Activated CD4-positive, alpha-beta T cell treated with anti-CD3 and anti-CD28 coated beads for 36 hours (primary cell): Measurements from ENCODE around the gene PDE3B. TPM values are rescaled to one million over a fixed set of nuclear protein-coding genes. Genes with fewer than 3 reads are reported as not detected.

Experiments
- ATAC-seq: fragments of 200-7000 bp; cut with Tn5 transposase; one replicate; pipeline ENCODE4 v1.10.0; 2021; ENCODE audit warnings: mild to moderate bottlenecking, moderate library complexity
- CTCF ChIA-PET: fragments of 350-600 bp; sonication (Branson Sonifier 250); formaldehyde crosslinking; loops from one replicate; lab custom pipeline; 2021; ENCODE audit warnings: antibody characterized with exemption; lab: Charles Lee
- POLR2A ChIA-PET: fragments of 350-600 bp; sonication (Branson Sonifier 250); formaldehyde crosslinking; loops from one replicate; lab custom pipeline; 2021; ENCODE audit warnings: antibody characterized with exemption, inconsistent platforms; lab: Charles Lee
- DNase-seq: peaks from one replicate; pipeline ENCODE4 v3.0.0-alpha.2; 2020
- H3K27ac Mint-ChIP-seq: one replicate; pipeline ENCODE4 v1.8.0; 2021; ENCODE audit warnings: mixed read lengths
- H3K27me3 Mint-ChIP-seq: one replicate; pipeline ENCODE4 v1.8.0; 2021; ENCODE audit warnings: mixed read lengths
- H3K36me3 Mint-ChIP-seq: one replicate; pipeline ENCODE4 v1.8.0; 2021; ENCODE audit warnings: low read depth, mixed read lengths
- H3K4me1 Mint-ChIP-seq: one replicate; pipeline ENCODE4 v1.8.0; 2021; ENCODE audit warnings: mixed read lengths
- H3K4me3 Mint-ChIP-seq: one replicate; pipeline ENCODE4 v1.8.0; 2021; ENCODE audit warnings: mild to moderate bottlenecking, moderate library complexity, mixed read lengths
- H3K9me3 Mint-ChIP-seq: one replicate; pipeline ENCODE4 v1.8.0; 2021; ENCODE audit warnings: low read depth, mixed read lengths
- intact Hi-C, 2 experiments: fragments of 100-400 bp; cut with DNase I in 1 of 2; cut with micrococcal nuclease in 1 of 2; formaldehyde crosslinking; loops; one replicate each; pipeline versions ENCODE4 v1.14.2 to v1.15.1; 2022 to 2024; cut with DNase I, micrococcal nuclease
- total RNA-seq, 2 experiments: library from RNA; stranded (reverse); gene quantifications; one replicate each; pipeline ENCODE4 v1.2.3, GENCODE V29; 2021

The PDE3B gene
- total RNA-seq, 2 experiments from 2014 or later: 24.7 to 25.8 TPM

DNA sequence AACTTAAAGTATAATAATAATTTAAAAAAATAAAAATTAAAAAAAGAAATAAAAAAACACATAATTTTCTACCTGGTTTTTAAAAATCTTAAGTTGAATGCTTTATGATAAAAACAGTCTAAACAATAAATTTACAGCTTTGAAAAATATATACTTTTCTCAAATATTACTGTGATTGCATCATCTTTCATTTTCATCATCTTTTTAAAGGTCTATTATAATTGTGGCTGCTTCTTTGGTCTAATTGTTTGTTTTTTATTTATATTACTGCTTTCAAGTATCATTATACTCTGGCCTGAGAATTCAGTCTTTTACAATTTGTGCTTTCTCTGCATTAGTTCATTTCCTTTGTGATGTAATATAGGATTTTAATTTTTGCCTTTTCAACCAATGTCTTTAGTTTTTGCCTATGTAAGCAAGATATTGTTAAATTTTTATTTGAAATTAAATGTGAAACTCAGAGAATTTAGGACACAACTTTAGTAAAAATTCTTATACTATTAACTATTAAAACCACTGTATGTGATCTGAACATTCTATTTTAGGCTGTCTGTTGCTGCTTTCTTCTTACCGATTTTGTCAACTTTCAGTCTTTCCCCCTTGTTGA, 241.2 kb downstream of the PDE3B start:
- DNase-seq: no peak
- no peak for ATAC-seq
- POLR2A ChIA-PET: no interaction called here
- Mint-ChIP-seq H3K4me1 (peaks cover 38% of the 10 kb centered on the region), H3K4me3 (no peak overlapping the region), H3K36me3 (peaks cover 26% of the 10 kb centered on the region), H3K9me3 (peaks cover 9% of the 10 kb centered on the region), H3K27me3 (no peaks in the 10 kb centered on the region), H3K27ac (peak overlapping the region; percentile 55)
- CTCF ChIA-PET: interaction anchor here (1.3 kb wide), 1 partner anchor 19 kb away, joined by 3 read pairs; no protein-coding TSS in a partner anchor
- intact Hi-C loops: no loop called here

DNA sequence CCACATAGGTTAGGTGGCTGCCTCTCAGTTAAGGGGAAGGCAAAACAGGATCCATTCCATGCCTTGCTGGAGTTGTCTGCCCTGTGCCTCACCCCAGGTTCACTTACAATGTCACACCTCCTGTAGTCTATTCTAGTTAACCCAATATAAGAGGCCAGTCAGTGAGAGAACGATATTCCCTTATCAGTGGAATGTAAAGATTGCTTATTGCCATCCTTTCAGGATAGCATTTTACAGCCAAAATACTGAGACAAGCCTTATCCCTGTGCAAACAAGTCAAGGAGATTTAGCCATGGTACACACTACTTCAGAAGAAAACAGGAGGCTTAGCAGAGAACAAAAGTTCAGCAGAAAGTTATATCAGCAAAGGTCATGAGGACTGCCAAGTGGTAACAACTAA, 242.9 kb downstream of the PDE3B start:
- ATAC-seq (no peak), DNase-seq (no peak)
- Mint-ChIP-seq H3K27me3 (no peaks in the 10 kb centered on the region), H3K9me3 (peaks cover 9% of the 10 kb centered on the region), H3K4me1 (peaks cover 45% of the 10 kb centered on the region), H3K36me3 (peaks cover 20% of the 10 kb centered on the region), H3K27ac (no peak overlapping the region), H3K4me3 (no peak overlapping the region)
- intact Hi-C loops: no loop called here
- POLR2A ChIA-PET: no interaction called here
- CTCF ChIA-PET: interaction anchor here (0.9 kb wide), 1 partner anchor 12 kb away, joined by 3 read pairs; no protein-coding TSS in a partner anchor

DNA sequence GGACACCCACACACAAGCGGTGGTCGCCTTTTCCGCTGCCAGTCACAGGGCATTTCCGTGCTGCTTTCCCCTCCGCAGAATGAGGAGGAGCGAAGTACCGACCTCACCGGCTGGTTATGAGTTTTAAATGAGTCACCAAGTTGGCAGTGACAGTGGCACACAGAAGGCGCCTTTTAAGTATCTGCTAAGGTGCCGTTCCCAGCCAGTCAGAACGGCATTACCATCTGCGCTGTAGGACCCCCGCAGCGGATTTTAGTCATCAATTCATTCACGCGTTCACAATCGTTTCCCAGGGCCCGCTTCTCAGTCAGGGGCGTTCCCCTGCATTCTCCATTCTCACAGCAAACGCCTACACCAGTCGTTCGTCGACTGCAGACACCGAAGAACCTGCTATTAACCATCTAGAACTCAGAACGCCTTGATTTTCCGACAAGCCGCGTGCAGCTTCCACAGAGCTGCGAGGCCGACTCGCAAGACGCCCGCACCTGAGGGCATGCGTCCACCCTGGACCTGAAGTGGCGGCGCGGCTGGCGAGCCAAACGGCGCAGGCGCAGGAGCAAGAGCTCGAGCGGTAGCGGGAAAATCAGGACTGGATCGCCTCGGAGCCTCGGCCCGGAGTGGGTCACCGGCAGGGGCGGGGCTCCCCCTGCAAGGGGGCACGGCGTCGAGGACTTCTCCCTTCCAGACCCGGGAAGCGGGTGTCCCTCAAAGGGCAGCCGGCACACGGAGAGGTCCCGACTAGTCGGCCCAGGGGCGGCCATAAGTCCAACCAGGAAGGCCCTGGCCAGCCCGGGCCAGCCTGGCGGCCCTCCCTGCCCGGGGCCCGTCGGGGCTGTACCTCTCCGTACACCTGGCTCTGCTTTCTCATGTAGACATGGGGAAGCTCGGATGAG, 247.8 kb downstream of the PDE3B start:
- Mint-ChIP-seq H3K36me3 (peaks cover 7% of the 10 kb centered on the region), H3K27ac (peak overlapping the region; percentile 96), H3K4me1 (peaks cover 59% of the 10 kb centered on the region), H3K9me3 (peaks cover 2% of the 10 kb centered on the region), H3K27me3 (peaks cover 2% of the 10 kb centered on the region), H3K4me3 (peak overlapping the region; percentile 81)
- DNase-seq: peak; percentile 93
- intact Hi-C loops: loop anchor here (1.0 to 5.0 kb wide), 8 partner anchors 14 to 371 kb away; partner anchors contain the start of gene PSMA1 (in 2 of the 2)
- ChIA-PET CTCF (interaction anchor here (0.6 to 3.2 kb wide), 12 partner anchors 9 to 368 kb away, joined by 3 to 52 read pairs (median 4); no protein-coding TSS in a partner anchor), POLR2A (interaction anchor here (0.6 to 1.7 kb wide), 9 partner anchors 15 to 391 kb away, joined by 3 to 7 read pairs (median 4); partner anchors contain the start of gene COPB1)
- peak; percentile 79 for ATAC-seq

DNA sequence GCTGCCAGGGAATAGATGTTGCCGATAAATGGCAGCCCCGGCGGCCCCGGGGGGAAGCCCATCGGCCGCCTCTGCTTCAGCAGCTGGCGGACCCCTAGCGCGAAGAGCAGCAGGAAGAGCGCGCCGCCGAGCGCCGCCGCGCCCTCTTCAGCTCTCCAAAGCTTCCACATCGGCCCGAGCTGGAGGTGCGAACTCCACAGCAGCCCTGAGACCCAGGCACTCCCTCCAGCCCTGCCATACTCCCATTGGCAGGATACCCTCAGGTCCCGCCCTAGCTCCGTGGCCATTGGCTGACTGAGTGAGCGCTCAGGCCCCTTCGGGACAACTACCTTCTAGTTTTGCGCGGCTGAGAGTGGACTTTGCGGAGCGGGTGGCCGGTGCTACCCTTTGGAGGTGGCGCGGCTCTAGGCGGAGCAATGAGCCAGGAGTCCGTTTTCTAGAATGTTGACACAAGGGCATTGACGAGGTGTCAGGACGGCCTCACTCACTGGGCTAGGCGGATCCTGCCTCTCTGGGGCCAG, 248.5 kb downstream of the PDE3B start, which contains the start of gene CYP2R1:
TSS of gene CYP2R1 (minus strand) at position 196 of the 521 bp plus-strand sequence. CDS start at position 170, 26 bp downstream.
- ChIA-PET POLR2A (interaction anchor here (0.8 to 1.7 kb wide), 5 partner anchors 14 to 392 kb away, joined by 3 to 7 read pairs (median 4); partner anchors contain the start of gene COPB1), CTCF (interaction anchor here (0.5 to 3.2 kb wide), 12 partner anchors 9 to 369 kb away, joined by 3 to 52 read pairs (median 4); no protein-coding TSS in a partner anchor)
- peak; percentile 94 for DNase-seq
- H3K36me3 Mint-ChIP-seq: peaks cover 7% of the 10 kb centered on the region
- peak within 1 kb of the TSS; percentile 96 for H3K27ac Mint-ChIP-seq
- intact Hi-C loops: loop anchor here (1.0 to 5.0 kb wide), 2 partner anchors 13 to 355 kb away; no protein-coding TSS in a partner anchor
- peaks cover 2% of the 10 kb centered on the region for H3K27me3 Mint-ChIP-seq
- peaks cover 2% of the 10 kb centered on the region for H3K9me3 Mint-ChIP-seq
- peak within 1 kb of the TSS; percentile 81 for H3K4me3 Mint-ChIP-seq
- H3K4me1 Mint-ChIP-seq: peaks cover 52% of the 10 kb centered on the region
- peak; percentile 84 for ATAC-seq

DNA sequence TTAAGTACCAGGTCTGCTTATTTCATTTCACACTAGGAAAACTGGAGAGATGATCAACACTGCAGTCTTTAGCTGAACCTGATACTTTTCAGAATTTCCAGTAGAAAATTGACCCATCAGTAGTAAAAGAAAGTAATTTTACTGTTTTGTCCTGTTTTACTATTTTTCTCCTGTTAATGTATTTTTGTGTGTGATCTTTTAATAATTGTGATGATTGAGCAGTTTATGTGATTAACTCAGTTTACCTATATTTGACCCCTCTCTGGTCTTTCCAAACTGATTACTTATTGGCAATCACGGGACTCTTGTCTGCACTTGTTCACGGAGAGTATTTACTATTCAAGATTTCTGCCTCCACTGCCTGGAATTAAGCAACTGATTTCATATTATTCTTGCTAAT, 249.0 kb downstream of the PDE3B start:
- Mint-ChIP-seq H3K4me3 (peak overlapping the region; percentile 81), H3K27ac (peak overlapping the region; percentile 85), H3K27me3 (peaks cover 2% of the 10 kb centered on the region), H3K4me1 (peaks cover 50% of the 10 kb centered on the region), H3K36me3 (peaks cover 7% of the 10 kb centered on the region), H3K9me3 (peaks cover 2% of the 10 kb centered on the region)
- ChIA-PET CTCF (interaction anchor here (0.5 to 3.2 kb wide), 8 partner anchors 8 to 369 kb away, joined by 3 to 52 read pairs (median 4); no protein-coding TSS in a partner anchor), POLR2A (interaction anchor here (0.8 to 1.5 kb wide), 3 partner anchors 124 to 392 kb away, joined by 3 to 7 read pairs (median 4); partner anchors contain the start of gene COPB1)
- DNase-seq (no peak), ATAC-seq (no peak)
- intact Hi-C loops: loop anchor here (1.0 to 5.0 kb wide), 2 partner anchors 13 to 355 kb away; no protein-coding TSS in a partner anchor

DNA sequence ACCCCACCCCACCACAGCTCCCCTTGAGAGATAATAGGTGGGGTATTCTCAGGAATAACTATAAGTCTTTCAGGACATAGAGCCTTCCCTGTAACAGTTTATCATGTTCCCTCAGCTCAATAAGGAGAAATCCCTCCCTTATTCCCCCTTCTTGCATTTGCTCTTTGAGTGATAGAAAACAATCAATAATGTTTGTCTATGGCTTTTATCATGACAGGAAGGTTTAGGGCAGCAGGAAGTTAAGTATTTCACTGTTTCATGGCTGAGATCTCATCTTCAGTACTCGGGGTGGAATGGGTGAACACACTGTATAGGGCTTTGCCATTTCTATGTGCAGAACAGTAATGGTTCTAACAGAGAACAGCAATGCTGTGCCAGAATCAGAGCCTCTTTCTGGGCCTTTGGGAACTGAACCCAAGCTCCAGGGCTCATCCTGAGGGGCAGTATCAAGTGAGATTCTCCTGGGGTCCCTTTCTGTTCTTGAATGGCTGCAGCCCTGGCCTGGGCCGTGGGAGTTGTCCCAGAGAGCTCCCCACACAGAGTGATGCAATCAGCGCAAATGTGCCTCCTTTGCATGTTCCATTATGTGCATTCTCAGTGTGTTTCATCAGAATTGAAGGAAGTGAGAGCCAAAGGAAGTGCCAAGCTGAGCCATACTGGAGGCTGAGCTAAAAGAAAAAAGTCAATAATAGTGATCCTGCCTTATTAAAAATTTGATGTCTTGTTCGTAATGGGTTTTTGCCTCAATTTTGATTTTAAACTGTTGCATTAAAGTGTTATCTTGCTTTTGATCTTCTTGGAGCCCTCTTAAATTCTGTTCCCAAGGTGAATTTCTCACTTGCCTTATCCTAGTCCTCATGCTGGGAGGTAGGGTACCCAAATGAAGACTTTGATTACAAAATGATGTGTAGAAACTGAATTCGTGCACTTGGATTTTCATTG, 251.3 kb downstream of the PDE3B start:
- intact Hi-C loops: loop anchor here in 1 of 2 experiments (5.0 kb wide), 1 partner anchor 358 kb away; no protein-coding TSS in a partner anchor
- peaks cover 31% of the 10 kb centered on the region for H3K4me1 Mint-ChIP-seq
- ChIA-PET CTCF (interaction anchor here (0.5 to 2.2 kb wide), 4 partner anchors 9 to 735 kb away, joined by 3 to 7 read pairs (median 4); no protein-coding TSS in a partner anchor), POLR2A (no interaction called here)
- ATAC-seq (no peak), DNase-seq (peak; percentile 61)
- peaks cover 4% of the 10 kb centered on the region for H3K36me3 Mint-ChIP-seq
- H3K27me3 Mint-ChIP-seq: peaks cover 2% of the 10 kb centered on the region
- H3K4me3 Mint-ChIP-seq: no peak overlapping the region
- H3K27ac Mint-ChIP-seq: peak overlapping the region; percentile 48
- H3K9me3 Mint-ChIP-seq: no peaks in the 10 kb centered on the region

DNA sequence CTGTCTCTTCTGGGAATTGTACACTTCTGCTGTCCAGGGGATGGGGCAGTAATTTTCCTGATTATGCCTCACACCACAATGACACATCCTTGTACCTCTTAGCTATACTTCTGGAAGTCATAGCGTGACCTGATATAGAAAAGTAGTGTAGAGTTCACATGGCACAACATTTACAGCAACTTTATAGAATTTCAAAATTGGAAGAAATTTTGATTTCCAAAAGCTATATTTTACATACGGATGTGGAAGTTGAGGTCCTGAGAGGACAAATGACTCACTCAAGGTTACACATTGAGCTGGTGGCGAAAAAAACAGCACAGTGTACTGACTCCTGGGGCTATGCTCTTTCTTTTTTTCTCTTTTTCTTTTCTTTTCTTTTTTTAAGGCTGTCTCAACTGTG, 254.8 kb downstream of the PDE3B start:
- H3K27me3 Mint-ChIP-seq: peaks cover 2% of the 10 kb centered on the region
- DNase-seq: no peak
- POLR2A ChIA-PET: no interaction called here
- no peaks in the 10 kb centered on the region for H3K9me3 Mint-ChIP-seq
- peaks cover 19% of the 10 kb centered on the region for H3K4me1 Mint-ChIP-seq
- no peak for ATAC-seq
- no peak overlapping the region for H3K4me3 Mint-ChIP-seq
- no peaks in the 10 kb centered on the region for H3K36me3 Mint-ChIP-seq
- CTCF ChIA-PET: interaction anchor here (0.6 to 2.4 kb wide), 3 partner anchors 10 to 319 kb away, joined by 3 to 20 read pairs (median 3); no protein-coding TSS in a partner anchor
- no peak overlapping the region for H3K27ac Mint-ChIP-seq
- intact Hi-C loops: no loop called here

DNA sequence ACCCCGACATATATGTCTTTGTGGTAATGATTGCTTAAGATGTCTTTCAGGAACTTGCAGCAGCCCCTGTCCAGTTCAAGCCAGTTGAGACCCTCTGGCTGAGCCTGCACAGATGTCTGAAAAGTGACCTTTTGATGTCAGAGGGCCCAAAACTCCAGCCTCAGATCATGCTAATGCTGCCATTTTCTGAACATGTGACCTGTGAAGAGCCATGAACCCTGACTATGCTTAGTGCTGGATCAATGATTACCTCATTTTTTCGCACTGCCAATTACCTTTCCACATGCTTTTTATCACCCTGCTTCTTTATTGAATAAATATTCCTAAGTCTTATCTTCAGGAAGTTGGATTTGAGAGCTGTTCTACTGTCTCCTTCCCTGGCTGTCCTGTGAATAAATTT, 255.3 kb downstream of the PDE3B start:
- intact Hi-C loops: no loop called here
- H3K27ac Mint-ChIP-seq: no peak overlapping the region
- no peaks in the 10 kb centered on the region for H3K27me3 Mint-ChIP-seq
- H3K9me3 Mint-ChIP-seq: no peaks in the 10 kb centered on the region
- no peaks in the 10 kb centered on the region for H3K36me3 Mint-ChIP-seq
- ChIA-PET CTCF (interaction anchor here (0.6 to 2.4 kb wide), 2 partner anchors 9 to 318 kb away, joined by 3 to 20 read pairs; no protein-coding TSS in a partner anchor), POLR2A (no interaction called here)
- H3K4me1 Mint-ChIP-seq: peaks cover 17% of the 10 kb centered on the region
- ATAC-seq (no peak), DNase-seq (no peak)
- H3K4me3 Mint-ChIP-seq: no peak overlapping the region

DNA sequence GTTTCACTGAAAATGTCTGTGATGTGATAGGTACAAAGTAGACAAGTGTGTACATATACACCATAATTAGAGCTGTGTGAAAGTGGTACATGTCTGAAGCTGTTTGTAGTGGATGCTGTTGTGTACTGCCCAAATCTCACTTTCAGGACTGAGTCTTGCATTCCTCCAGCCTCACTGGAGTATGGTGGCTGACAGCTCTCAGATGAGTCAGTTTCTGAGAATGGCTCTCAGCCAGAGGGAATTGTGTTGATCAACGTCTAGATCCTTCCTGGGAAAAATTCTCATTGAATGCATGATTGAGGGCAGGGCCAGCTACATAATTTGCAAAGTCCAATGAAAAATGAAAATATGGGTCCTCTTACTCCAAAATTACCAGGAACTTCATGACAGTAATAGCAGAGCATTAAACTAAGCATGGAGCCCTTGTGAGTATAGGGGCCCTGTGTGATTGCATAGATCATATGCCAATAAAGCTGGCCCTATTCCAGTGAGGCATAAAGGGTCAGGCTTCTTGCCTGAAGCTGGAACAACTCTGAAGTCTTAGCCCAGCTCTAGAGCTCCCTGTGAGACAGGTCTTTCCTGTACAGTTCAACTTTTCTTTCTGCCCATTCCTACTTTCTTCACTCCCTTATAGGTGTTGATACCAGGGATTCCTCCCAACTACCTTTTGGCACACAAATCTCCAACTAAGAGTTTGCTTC, 259.2 kb downstream of the PDE3B start:
- Mint-ChIP-seq H3K36me3 (no peaks in the 10 kb centered on the region), H3K4me1 (peaks cover 31% of the 10 kb centered on the region), H3K27me3 (no peaks in the 10 kb centered on the region), H3K4me3 (no peak overlapping the region), H3K27ac (no peak overlapping the region), H3K9me3 (no peaks in the 10 kb centered on the region)
- DNase-seq: no peak
- CTCF ChIA-PET: interaction anchor here (0.6 to 1.5 kb wide), 8 partner anchors 11 to 528 kb away, joined by 3 to 7 read pairs (median 4); partner anchors contain the start of genes CYP2R1 and PSMA1
- intact Hi-C loops: no loop called here
- POLR2A ChIA-PET: interaction anchor here (0.6 kb wide), 1 partner anchor 384 kb away, joined by 3 read pairs; no protein-coding TSS in a partner anchor
- ATAC-seq: no peak
